GM19468 (cell line): ENCODE results near the gene TIAM2.
A peak's percentile ranks its signal among the peaks of the same experiment; 100 is the strongest.
"Not testable (repeated sequence)": the region's sequence is repeated elsewhere in the genome, so short reads cannot be mapped to it uniquely, and the experiment has no call there.

Experiments used
- ATAC-seq: cut with Tn5 transposase; IDR thresholded peaks from one replicate; pipeline ENCODE4 v1.9.1; 2021; ENCODE audit warnings: mild to moderate bottlenecking, moderate library complexity, moderate number of reproducible peaks; ENCODE audit not compliant: unreplicated experiment; ENCODE audit errors: extremely low read depth

TIAM2 gene

GRCh38 chr6:155088856-155089255 is 93.7 kb downstream of the TIAM2 start:
- ATAC-seq = peak; percentile 38

GRCh38 chr6:155089746-155090145 is 94.6 kb downstream of the TIAM2 start:
- peak; percentile 17 for ATAC-seq

GRCh38 chr6:155090166-155090565 is 95.1 kb downstream of the TIAM2 start:
- ATAC-seq = no peak

GRCh38 chr6:155091756-155092155 is 96.6 kb downstream of the TIAM2 start:
- no peak for ATAC-seq

- ATAC-seq = no peak
Observed at GRCh38 chr6:155093430-155093829, 98.3 kb downstream of the TIAM2 start.

GRCh38 chr6:155100087-155100486 is 105.0 kb downstream of the TIAM2 start:
- ATAC-seq = no peak

GRCh38 chr6:155100591-155100990 is 105.5 kb downstream of the TIAM2 start:
- no peak for ATAC-seq

GRCh38 chr6:155103083-155103645 is 108.0 kb downstream of the TIAM2 start:
- not testable (repeated sequence) for ATAC-seq

- ATAC-seq = no peak
Observed at GRCh38 chr6:155103816-155104366, 108.8 kb downstream of the TIAM2 start.

- no peak for ATAC-seq
Observed at GRCh38 chr6:155106456-155107115, 111.5 kb downstream of the TIAM2 start.

GRCh38 chr6:155107432-155108069 is 112.4 kb downstream of the TIAM2 start:
- no peak for ATAC-seq

GRCh38 chr6:155108070-155108820 is 113.1 kb downstream of the TIAM2 start:
- no peak for ATAC-seq

GRCh38 chr6:155110721-155111120 is 115.6 kb downstream of the TIAM2 start:
- ATAC-seq = no peak

- no peak for ATAC-seq
Observed at GRCh38 chr6:155112757-155113156, 117.6 kb downstream of the TIAM2 start.

- no peak for ATAC-seq
Observed at GRCh38 chr6:155115893-155116570, 120.9 kb downstream of the TIAM2 start.

GRCh38 chr6:155116571-155116910 is 121.4 kb downstream of the TIAM2 start:
- ATAC-seq = no peak

- ATAC-seq = no peak
Observed at GRCh38 chr6:155117256-155117655, 122.1 kb downstream of the TIAM2 start.

GRCh38 chr6:155117785-155118184 is 122.7 kb downstream of the TIAM2 start:
- no peak for ATAC-seq

GRCh38 chr6:155119201-155119600 is 124.1 kb downstream of the TIAM2 start:
- ATAC-seq = not testable (repeated sequence)

GRCh38 chr6:155120034-155120433 is 124.9 kb downstream of the TIAM2 start:
- no peak for ATAC-seq
